ENCODE results near the gene SRGAP1.

GRCh38 chr12:63841011-63841410 lies 3.5 kb upstream of the SRGAP1 start:
- TF ChIP-seq CTCF (IDR thresholded peaks at IDR 0.05) (no peak), POLR2A (IDR thresholded peaks at IDR 0.05) (no peak)

Data from gastroesophageal sphincter (tissue), 3 donors.